Stimulated activated naive B cell treated with anti-CD40 and anti-IgM and Interleukin-4, amounts not matched to agents 10 μg/mL and 1 μg/mL and 100 μg/mL, for 72 hours (primary cell): ENCODE results near the gene SUPT3H.
A peak's percentile ranks its signal among the peaks of the same experiment; 100 is the strongest.

ENCODE experiments used
- ATAC-seq, 2 donors: fragments of 150-1000 bp; cut with Tn5 transposase; replicated peaks; 2 replicates each; pipeline ENCODE4 v1.10.0; 2021; ENCODE audit warnings: moderate library complexity in 1 of 2
- DNase-seq: peaks from one replicate; pipeline ENCODE4 v3.0.0; 2021
- H3K27ac Mint-ChIP-seq: one replicate; pipeline ENCODE4 v1.8.0; 2022; ENCODE audit warnings: mild to moderate bottlenecking, mixed read lengths
- H3K27me3 Mint-ChIP-seq, 2 donors: one replicate each; pipeline ENCODE4 v1.8.0; 2022; ENCODE audit warnings: mixed read lengths in 2 of 2
- H3K36me3 Mint-ChIP-seq, 2 donors: one replicate each; pipeline ENCODE4 v1.8.0; 2022; ENCODE audit warnings: mixed read lengths in 2 of 2, mild to moderate bottlenecking in 1 of 2
- H3K4me1 Mint-ChIP-seq, 2 donors: one replicate each; pipeline ENCODE4 v1.8.0; 2022; ENCODE audit warnings: mixed read lengths in 2 of 2, mild to moderate bottlenecking in 1 of 2
- H3K4me3 Mint-ChIP-seq, 2 donors: one replicate each; pipeline ENCODE4 v1.8.0; 2022; ENCODE audit warnings: mild to moderate bottlenecking in 2 of 2, mixed read lengths in 2 of 2, moderate library complexity in 1 of 2
- H3K9me3 Mint-ChIP-seq, 2 donors: one replicate each; pipeline ENCODE4 v1.8.0; 2022; ENCODE audit warnings: mixed read lengths in 2 of 2, mild to moderate bottlenecking in 1 of 2

SUPT3H gene

DNA sequence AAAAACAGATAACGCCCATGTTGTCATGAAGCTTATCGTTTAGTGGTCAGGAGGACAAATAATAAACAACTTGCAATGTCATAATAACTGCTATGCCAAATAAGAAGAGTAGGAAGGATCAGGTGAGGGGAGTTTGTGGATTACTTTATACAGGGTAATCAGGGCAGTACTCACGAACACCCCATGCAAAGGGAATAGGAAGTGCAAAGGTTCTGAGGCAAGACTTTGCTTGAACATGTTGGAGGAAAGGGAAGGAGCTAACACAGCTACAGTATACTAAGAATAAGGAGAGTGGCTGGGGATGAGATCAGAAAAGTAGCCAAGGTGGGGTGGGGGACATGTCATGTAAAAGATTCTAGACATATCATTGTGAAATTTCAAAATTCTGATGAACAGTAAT is 341.6 kb downstream of the SUPT3H start:
- ATAC-seq (no peak), DNase-seq (no peak)
- Mint-ChIP-seq H3K27ac (no peak overlapping the region), H3K4me3 (no peak overlapping the region), H3K4me1 (peaks cover 0 to 1% of the 10 kb centered on the region in 2 donors), H3K27me3 (no peaks in the 10 kb centered on the region), H3K9me3 (no peaks in the 10 kb centered on the region), H3K36me3 (peaks cover 0 to 4% of the 10 kb centered on the region in 2 donors)

DNA sequence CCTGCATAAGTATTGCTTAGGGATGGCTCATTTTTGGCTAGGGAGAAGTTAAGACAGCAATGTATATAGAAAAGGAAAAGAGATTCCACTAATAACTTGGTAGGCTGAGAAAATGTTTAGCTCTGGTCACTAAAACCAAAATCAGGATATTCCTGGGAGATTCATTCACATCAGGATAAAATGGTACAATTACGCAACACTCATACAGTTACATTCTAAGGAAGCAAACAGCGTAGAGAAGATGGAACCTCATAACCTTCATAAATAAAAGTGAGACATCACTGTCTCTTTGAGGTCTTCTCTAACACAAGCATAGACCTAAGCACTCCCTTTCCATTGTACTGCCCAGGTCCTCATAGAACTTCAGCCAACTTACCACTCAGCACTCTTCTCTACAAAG is 345.3 kb downstream of the SUPT3H start:
- peaks cover 0 to 1% of the 10 kb centered on the region in 2 donors for H3K4me1 Mint-ChIP-seq
- DNase-seq: no peak
- H3K9me3 Mint-ChIP-seq: peaks cover 4 to 8% of the 10 kb centered on the region in 2 donors
- no peak for ATAC-seq
- H3K4me3 Mint-ChIP-seq: no peak overlapping the region
- H3K36me3 Mint-ChIP-seq: peaks cover 2 to 13% of the 10 kb centered on the region in 2 donors
- no peak overlapping the region for H3K27ac Mint-ChIP-seq
- no peaks in the 10 kb centered on the region for H3K27me3 Mint-ChIP-seq

GRCh38 chr6:45031601-45032000 is 346.1 kb downstream of the SUPT3H start:
- Mint-ChIP-seq H3K4me1 (peaks cover 4 to 6% of the 10 kb centered on the region in 2 donors), H3K4me3 (no peak overlapping the region)

GRCh38 chr6:45027126-45027525 is 350.6 kb downstream of the SUPT3H start:
- Mint-ChIP-seq H3K36me3 (peaks cover 8 to 27% of the 10 kb centered on the region in 2 donors), H3K4me1 (peaks cover 5 to 6% of the 10 kb centered on the region in 2 donors), H3K9me3 (peaks cover 13 to 20% of the 10 kb centered on the region in 2 donors), H3K4me3 (no peak overlapping the region), H3K27ac (no peak overlapping the region), H3K27me3 (no peaks in the 10 kb centered on the region)
- ATAC-seq (peak in 1 of 2 donors; percentile 21), DNase-seq (no peak)

More at GRCh38 chr6:45031601-45032000, 346.1 kb downstream of the SUPT3H start:
- peaks cover 2 to 19% of the 10 kb centered on the region in 2 donors for H3K36me3 Mint-ChIP-seq
- DNase-seq (no peak), ATAC-seq (no peak)
- peaks cover 4 to 15% of the 10 kb centered on the region in 2 donors for H3K9me3 Mint-ChIP-seq
- no peak overlapping the region for H3K27ac Mint-ChIP-seq
- no peaks in the 10 kb centered on the region for H3K27me3 Mint-ChIP-seq

GRCh38 chr6:45026003-45026516 is 351.7 kb downstream of the SUPT3H start:
- H3K27me3 Mint-ChIP-seq: no peaks in the 10 kb centered on the region
- peaks cover 5 to 6% of the 10 kb centered on the region in 2 donors for H3K4me1 Mint-ChIP-seq
- peaks cover 13 to 20% of the 10 kb centered on the region in 2 donors for H3K9me3 Mint-ChIP-seq
- H3K27ac Mint-ChIP-seq: no peak overlapping the region
- ATAC-seq (no peak), DNase-seq (no peak)
- H3K36me3 Mint-ChIP-seq: peaks cover 8 to 27% of the 10 kb centered on the region in 2 donors
- no peak overlapping the region for H3K4me3 Mint-ChIP-seq

GRCh38 chr6:45024610-45025009 is 353.1 kb downstream of the SUPT3H start:
- Mint-ChIP-seq H3K27ac (no peak overlapping the region), H3K4me3 (no peak overlapping the region), H3K4me1 (peaks cover 5 to 6% of the 10 kb centered on the region in 2 donors), H3K36me3 (peaks cover 8 to 27% of the 10 kb centered on the region in 2 donors), H3K27me3 (no peaks in the 10 kb centered on the region), H3K9me3 (peaks cover 13 to 20% of the 10 kb centered on the region in 2 donors)
- ATAC-seq: no peak
- no peak for DNase-seq

GRCh38 chr6:45021676-45022075 is 356.1 kb downstream of the SUPT3H start:
- Mint-ChIP-seq H3K36me3 (peaks cover 15 to 18% of the 10 kb centered on the region in 2 donors), H3K27ac (no peak overlapping the region), H3K4me1 (peaks cover 0 to 2% of the 10 kb centered on the region in 2 donors), H3K27me3 (no peaks in the 10 kb centered on the region), H3K4me3 (no peak overlapping the region), H3K9me3 (peaks cover 8 to 11% of the 10 kb centered on the region in 2 donors)
- ATAC-seq (no peak), DNase-seq (no peak)

GRCh38 chr6:45012687-45013086 is 365.0 kb downstream of the SUPT3H start:
- ATAC-seq: no peak
- Mint-ChIP-seq H3K27me3 (no peaks in the 10 kb centered on the region), H3K9me3 (peaks cover 4 to 11% of the 10 kb centered on the region in 2 donors), H3K36me3 (peaks cover 29 to 42% of the 10 kb centered on the region in 2 donors), H3K4me3 (no peak overlapping the region), H3K27ac (no peak overlapping the region), H3K4me1 (peaks cover 0 to 2% of the 10 kb centered on the region in 2 donors)
- no peak for DNase-seq

DNA sequence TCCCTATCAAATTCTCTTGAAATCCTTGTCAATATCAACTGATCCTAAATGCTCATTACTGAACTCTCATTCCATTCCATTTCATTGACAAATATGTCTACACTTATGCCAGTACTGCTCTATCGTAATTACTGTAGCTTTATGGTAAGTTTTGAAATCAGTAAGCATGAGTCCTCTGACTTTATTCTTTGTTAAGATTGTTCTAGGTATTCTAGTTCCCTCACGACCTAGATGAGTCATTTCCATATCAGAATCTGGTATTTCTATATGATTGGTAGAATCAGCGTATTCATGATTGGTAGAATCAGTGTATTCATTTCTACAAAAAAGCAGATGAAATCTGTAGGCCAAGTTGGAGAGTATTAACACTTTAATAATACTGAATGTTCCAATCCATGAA is 368.2 kb downstream of the SUPT3H start:
- H3K4me3 Mint-ChIP-seq: no peak overlapping the region

DNA sequence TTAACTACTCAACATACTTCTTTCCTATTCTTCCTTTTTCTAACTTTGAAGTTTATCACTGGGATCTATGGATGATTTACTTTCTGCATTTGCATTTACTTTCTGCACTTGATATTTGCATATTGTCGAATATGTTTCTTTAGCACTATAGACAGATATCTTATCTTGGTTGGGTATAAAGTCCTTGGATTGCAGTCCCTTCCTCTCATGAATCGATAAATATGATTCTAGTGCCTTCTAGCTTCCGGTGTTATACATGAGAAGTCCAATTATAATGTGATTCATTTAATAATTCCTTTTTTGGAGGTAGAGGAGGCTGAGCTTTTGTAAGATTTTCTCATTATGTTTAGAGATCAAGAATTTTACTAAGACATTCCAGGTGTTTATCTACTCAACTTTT is 370.8 kb downstream of the SUPT3H start:
- H3K36me3 Mint-ChIP-seq: peaks cover 14 to 22% of the 10 kb centered on the region in 2 donors
- peaks cover 3 to 6% of the 10 kb centered on the region in 2 donors for H3K9me3 Mint-ChIP-seq
- DNase-seq (no peak), ATAC-seq (no peak)
- H3K27ac Mint-ChIP-seq: no peak overlapping the region
- H3K27me3 Mint-ChIP-seq: no peaks in the 10 kb centered on the region
- H3K4me3 Mint-ChIP-seq: no peak overlapping the region
- peaks cover 0 to under 1% of the 10 kb centered on the region in 2 donors for H3K4me1 Mint-ChIP-seq

More for the DNA sequence above, 368.2 kb downstream of the SUPT3H start:
- Mint-ChIP-seq H3K27me3 (no peaks in the 10 kb centered on the region), H3K9me3 (peaks cover 6 to 16% of the 10 kb centered on the region in 2 donors), H3K36me3 (peaks cover 30 to 47% of the 10 kb centered on the region in 2 donors), H3K27ac (no peak overlapping the region), H3K4me1 (peaks cover 0 to 2% of the 10 kb centered on the region in 2 donors)
- DNase-seq (no peak), ATAC-seq (no peak)

GRCh38 chr6:45003961-45004360 is 373.8 kb downstream of the SUPT3H start:
- no peak overlapping the region for H3K4me3 Mint-ChIP-seq
- DNase-seq: no peak
- H3K9me3 Mint-ChIP-seq: peaks cover 2 to 4% of the 10 kb centered on the region in 2 donors
- peaks cover 3 to 8% of the 10 kb centered on the region in 2 donors for H3K36me3 Mint-ChIP-seq
- no peaks in the 10 kb centered on the region for H3K4me1 Mint-ChIP-seq
- no peak overlapping the region for H3K27ac Mint-ChIP-seq
- no peak for ATAC-seq
- no peaks in the 10 kb centered on the region for H3K27me3 Mint-ChIP-seq

- no peak overlapping the region for H3K4me3 Mint-ChIP-seq
- peaks cover 3 to 10% of the 10 kb centered on the region in 2 donors for H3K36me3 Mint-ChIP-seq
- H3K27ac Mint-ChIP-seq: no peak overlapping the region
- DNase-seq: no peak
- ATAC-seq: no peak
- no peaks in the 10 kb centered on the region for H3K4me1 Mint-ChIP-seq
- H3K27me3 Mint-ChIP-seq: no peaks in the 10 kb centered on the region
- peaks cover 2 to 4% of the 10 kb centered on the region in 2 donors for H3K9me3 Mint-ChIP-seq
These were observed 374.3 kb downstream of the SUPT3H start for GRCh38 chr6:45003387-45003786.

GRCh38 chr6:45002390-45003105 is 375.2 kb downstream of the SUPT3H start:
- Mint-ChIP-seq H3K27me3 (no peaks in the 10 kb centered on the region), H3K4me3 (no peak overlapping the region), H3K9me3 (peaks cover 2 to 4% of the 10 kb centered on the region in 2 donors), H3K4me1 (no peaks in the 10 kb centered on the region), H3K36me3 (peaks cover 2 to 10% of the 10 kb centered on the region in 2 donors), H3K27ac (no peak overlapping the region)
- DNase-seq: no peak
- no peak for ATAC-seq

DNA sequence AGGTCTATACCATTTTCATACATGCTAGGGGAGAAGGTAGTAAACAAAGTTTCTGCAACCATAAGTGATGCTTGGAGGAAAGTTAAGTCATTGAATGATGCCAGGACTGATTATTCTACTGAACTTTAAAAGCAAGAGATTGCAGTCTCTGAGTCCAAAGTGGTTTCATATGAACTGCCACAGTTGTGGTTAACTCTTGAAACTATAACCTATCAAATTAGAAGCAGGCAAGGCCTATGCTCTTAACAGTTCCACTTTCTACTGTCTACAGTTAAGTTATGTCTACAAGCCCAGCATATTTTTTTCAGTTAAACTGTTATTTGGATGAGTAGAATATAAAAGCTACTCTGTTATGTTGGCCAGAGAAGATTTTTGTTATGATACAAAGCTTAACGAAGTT is 376.1 kb downstream of the SUPT3H start:
- Mint-ChIP-seq H3K4me1 (no peaks in the 10 kb centered on the region), H3K9me3 (peaks cover 0 to 4% of the 10 kb centered on the region in 2 donors), H3K36me3 (peaks cover 2 to 8% of the 10 kb centered on the region in 2 donors), H3K27ac (no peak overlapping the region), H3K27me3 (no peaks in the 10 kb centered on the region), H3K4me3 (no peak overlapping the region)
- DNase-seq (no peak), ATAC-seq (peak; percentile 46 to 52)

GRCh38 chr6:45000833-45001232 is 376.9 kb downstream of the SUPT3H start:
- Mint-ChIP-seq H3K36me3 (peaks cover 0 to 5% of the 10 kb centered on the region in 2 donors), H3K27me3 (no peaks in the 10 kb centered on the region), H3K27ac (no peak overlapping the region), H3K4me3 (no peak overlapping the region), H3K4me1 (no peaks in the 10 kb centered on the region), H3K9me3 (no peaks in the 10 kb centered on the region)
- ATAC-seq (no peak), DNase-seq (no peak)
